Hematopoietic multipotent progenitor cell treated with erythropoietin and hydrocortisone succinate and interleukin-3 and kit ligand, for 17 days (in vitro differentiated cells): Measurements from ENCODE around the gene GPR142.
A peak's percentile ranks its signal among the peaks of the same experiment; 100 is the strongest.

Experiments used
- DNase-seq: peaks from one replicate; pipeline ENCODE4 v3.0.0-alpha.2; 2015; ENCODE audit warnings: low spot score

Gene GPR142, protein sequence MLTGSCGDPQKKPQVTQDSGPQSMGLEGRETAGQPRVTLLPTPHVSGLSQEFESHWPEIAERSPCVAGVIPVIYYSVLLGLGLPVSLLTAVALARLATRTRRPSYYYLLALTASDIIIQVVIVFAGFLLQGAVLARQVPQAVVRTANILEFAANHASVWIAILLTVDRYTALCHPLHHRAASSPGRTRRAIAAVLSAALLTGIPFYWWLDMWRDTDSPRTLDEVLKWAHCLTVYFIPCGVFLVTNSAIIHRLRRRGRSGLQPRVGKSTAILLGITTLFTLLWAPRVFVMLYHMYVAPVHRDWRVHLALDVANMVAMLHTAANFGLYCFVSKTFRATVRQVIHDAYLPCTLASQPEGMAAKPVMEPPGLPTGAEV

DNA sequence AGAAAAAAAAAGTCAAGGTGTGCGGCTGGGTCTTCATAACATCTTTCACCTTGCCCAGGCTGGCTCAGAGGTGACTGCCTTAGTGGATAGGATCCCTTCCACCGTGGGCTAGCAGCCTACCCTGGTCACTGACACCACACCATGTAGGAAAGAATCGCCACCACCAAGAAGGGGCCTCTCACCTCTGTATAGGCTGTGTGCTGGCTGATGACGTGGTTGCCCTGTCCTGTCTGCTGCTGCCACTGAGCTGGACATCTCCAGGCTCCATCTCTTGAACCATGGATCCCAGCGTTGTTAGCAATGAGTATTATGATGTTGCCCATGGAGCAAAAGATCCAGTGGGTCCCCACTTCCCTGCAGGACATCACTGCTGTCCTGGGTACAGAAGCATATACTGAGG lies at the start of gene GPR142:
Gene GPR142, plus strand, starts transcription at position 301 of the 400 bp plus-strand sequence. CDS start 2,035 bp downstream, outside the sequence.
- DNase-seq, result no peak

DNA sequence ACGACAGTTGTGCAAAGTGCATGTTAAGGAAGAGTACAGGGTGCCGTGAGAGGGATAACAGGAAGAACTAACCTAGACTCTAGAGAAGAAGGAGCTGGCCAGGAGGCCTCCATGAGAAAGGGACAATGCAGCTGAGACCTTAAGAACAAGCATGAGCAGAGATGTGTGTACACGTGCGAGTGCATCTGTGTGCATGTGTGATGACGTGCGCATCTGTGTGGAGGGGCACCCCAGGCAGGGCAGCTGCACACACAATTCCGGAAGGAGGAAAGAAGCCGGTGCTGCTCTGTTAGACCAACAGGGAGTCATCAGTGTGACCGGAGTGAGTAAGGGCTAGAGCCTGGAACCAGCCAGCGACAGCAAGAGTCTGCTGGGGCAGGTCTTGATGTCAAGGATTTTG lies 48.9 kb upstream of the GPR142 start:
- DNase-seq, result no peak

DNA sequence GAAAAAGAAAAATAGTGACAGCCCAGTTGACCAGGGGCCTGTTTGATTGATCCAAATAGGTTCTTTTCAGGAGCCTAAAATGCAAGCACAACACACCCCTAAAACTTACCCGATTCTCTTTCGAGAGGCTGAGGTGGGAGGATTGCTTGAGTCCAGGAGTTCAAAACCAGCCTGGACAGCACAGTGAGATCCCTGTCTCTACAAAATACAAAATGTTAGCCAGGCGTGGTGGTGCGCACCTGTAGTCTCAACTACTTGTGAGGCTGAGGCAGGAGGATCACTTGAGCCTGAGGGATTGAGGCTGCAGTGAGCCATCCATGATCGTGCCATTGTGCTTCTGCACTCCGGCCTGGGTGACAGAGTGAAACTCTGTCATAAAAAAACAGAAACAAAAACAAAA lies 42.8 kb upstream of the GPR142 start:
- DNase-seq, result no peak

DNA sequence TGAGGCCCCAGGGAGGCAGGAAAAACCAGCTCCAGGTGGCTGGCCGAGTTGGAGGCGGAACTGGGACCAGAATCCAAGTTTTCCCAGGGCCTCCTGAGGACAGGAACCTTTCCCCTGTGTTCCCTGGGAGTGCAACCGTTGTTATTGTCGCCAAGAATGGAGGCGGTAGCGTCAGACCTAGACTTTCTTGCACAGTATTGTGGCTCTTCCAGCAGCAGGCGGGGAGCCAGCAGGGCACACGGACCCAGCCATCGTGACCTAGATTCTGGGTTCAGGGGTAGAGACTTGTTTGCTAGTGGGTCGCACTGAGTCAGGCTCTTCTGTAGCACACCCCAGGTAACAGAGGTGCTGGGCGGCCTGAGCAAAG lies 41.9 kb upstream of the GPR142 start:
- no peak for DNase-seq

DNA sequence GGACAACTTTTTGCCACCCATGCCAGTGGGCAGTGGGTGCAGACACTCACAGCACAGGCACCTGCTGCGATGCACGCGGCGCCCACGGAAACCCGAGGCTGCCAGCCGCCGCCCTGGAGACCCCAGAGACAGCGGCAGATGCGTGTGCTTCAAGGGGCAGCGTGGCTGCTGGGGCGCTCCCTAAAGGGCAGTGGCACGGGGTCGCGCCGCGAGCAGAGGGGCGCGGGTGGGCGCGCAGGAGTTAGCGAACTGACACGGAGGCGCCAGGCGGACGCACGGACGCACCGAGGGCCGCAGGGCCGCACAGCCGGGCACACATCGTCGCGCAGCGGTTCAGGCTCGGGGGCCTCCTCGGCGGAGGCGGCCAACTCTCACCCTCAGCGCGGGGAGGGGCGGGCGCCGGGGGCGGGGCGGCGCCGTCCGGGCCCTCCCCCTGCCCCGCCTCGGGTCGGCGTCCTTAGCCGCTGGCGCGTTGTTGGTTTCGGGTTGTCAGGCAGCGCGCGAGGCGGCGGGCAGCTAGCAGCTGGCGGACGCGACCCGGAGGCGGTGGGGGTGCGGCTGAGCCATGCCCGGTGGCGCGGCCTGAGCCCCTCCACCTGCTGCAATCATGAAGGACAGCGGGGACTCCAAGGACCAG lies 41.4 kb upstream of the GPR142 start, which contains the start of gene KIF19:
Gene KIF19, plus strand, starts transcription at position 484 of the 637 bp plus-strand sequence. Its CDS starts 124 bp downstream, at position 608.
- no peak for DNase-seq

DNA sequence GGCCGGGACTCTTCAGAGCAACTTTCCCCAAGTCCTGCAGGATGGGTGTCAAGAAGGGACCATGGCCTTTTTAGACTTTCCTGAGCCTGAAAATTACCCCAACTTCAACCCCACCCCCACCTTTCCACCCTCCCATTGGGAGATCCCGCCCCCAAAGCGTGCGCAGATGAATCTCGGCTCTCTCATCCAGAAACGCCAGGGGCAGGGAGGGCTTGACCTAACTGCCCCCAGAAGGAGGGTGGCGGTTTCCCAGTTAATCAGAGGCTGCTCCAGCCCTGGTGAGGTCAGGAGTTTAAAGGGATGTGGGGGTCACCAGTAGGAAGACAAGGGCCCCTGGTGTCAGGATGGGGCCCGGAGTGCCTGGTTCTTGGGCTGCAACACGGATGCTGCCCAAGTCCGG lies 40.8 kb upstream of the GPR142 start:
- no peak for DNase-seq

DNA sequence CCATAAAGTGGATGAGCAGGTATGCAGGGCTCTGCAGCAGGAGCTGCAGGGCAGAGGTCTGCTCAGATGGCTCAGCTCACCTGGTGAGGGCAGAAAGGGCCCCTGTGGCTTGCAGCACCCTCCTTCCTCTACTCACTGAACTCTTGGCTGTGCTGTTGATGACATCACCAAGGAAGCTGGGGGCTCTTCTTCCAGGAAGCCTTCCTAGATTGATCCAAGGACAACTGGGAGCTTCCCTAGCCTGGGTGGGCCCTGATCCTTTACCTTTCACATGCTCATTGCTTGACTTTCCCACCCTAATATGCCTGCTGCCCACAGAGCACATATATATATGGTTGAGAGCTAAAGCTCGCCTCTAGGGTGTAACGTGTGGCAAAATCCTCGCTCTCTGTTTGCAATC lies 38.8 kb upstream of the GPR142 start:
- DNase-seq, result no peak

DNA sequence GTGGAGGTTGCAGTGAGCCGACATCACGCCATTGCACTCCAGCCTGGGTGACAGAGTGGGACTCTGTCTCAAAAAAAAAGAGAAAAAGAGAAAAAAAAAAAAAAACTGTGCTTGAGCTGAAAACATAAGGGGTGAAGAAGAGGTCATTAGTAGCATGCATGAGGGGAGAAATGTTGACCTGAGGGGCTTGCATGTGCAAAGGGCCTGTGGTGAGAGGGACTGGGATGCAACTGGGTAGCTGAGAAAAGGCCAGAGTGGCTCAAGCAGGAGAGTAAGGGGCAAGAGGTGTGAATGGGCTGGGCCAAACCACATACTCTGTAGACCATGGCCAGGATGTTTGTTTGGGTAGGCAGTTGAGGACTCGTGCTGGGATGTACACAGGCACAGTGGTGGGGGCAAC lies 37.9 kb upstream of the GPR142 start:
- DNase-seq, result no peak

DNA sequence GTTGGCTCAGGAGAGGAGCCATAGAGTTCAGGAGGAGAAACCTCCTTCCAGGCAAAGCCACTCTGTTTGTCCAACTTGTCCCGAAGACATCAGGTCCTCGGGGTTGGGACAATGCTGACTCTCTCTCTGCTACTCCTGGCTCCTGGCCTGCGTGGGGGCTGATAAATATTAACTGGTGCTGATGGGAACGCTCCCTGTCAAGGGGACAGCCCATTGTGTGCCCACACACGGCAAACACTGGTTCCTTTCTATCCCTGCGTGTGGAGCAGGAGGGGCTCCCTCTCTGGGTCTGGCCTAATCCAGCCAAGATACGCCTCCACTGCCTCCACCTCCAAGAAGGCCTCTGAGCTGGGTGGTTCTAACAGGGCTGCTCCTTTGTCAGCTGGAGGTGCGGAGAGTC lies 36.9 kb upstream of the GPR142 start:
- no peak for DNase-seq

DNA sequence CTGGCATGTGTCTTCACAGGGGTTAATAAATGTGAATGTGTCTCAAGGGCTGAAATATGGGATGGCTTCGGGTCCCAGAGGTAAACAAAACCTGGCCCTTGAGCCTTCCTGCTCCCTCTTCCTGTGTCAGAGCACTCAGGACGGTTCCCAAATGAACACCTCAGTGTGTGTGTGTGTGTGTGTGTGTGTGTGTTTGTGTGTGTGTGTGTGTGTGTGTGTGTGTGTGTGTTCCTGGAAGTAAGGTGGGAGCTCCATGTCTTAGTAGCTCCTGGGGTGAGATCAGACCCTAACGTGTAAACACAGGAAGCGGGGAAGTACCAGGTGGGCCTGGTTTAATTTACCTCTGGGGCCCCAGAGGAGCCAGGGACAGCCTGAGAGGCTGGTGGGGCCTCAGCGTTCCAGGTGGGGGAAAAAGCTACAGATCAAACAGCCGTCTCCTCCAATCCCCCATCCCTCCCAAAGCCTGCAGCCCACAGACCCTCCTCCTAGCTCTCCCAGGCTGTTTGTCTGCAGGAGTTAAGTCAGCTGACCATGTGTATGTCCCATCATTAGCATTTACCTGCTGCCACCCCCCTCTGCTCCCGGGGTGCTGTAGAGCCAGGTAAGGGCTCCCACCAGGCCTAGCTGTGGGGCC lies 35.2 kb upstream of the GPR142 start:
- no peak for DNase-seq

DNA sequence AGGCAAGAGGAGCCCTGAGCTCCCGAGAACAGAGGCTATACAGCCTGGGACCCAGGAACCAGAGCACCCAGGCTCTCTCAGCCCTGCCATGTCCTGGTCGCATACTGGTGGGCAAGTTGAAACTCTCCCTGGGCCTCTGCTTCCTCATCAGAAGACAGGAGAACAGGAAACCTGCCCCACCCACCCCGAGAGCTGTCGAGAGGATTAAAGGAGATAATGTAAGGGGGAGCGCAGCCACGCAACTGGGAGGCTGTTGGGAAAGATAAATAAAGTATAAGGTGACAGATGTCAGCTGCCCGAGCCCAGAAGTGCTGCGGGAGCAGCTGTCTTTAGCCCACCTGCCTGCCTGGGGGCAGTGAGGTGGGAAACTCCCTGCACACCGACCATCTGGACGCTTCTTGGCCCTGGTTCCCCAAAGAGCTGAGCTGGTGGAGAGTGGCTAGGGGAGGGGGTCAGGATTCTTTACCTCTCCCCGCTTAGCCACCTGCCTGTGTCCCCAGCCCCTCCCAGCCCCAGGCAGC lies 34.5 kb upstream of the GPR142 start:
- DNase-seq, result peak; percentile 27

DNA sequence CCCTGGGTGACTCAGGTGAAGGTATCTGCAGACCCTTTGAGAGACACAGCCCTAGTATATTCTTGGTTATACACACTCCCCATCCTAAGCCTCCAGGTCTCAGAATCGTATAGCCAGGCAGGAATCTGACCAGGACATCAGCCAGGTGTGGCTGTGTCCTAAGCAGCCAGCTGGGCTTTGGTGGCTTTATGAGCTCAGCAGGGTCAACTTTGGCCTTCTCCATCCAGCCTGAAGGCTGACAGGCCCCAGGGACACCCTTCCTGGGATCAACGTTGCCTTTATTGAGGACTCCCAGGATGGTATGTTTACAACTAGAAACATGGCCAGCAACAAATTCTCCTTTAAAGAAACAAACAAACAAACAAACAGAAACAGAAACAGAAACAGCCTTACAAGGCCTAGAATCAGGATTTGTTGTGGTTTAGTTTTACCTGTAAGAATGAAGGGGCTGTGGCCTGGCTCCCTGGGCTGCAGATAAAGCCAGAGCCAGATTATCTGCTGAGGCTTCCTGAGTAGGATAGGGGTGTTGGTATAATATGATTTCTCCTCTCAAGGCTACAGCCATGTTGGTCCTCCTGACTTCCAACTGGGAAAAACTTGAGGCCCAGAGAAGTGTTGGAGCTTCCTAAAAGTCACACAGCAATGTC lies 32.8 kb upstream of the GPR142 start:
- no peak for DNase-seq

DNA sequence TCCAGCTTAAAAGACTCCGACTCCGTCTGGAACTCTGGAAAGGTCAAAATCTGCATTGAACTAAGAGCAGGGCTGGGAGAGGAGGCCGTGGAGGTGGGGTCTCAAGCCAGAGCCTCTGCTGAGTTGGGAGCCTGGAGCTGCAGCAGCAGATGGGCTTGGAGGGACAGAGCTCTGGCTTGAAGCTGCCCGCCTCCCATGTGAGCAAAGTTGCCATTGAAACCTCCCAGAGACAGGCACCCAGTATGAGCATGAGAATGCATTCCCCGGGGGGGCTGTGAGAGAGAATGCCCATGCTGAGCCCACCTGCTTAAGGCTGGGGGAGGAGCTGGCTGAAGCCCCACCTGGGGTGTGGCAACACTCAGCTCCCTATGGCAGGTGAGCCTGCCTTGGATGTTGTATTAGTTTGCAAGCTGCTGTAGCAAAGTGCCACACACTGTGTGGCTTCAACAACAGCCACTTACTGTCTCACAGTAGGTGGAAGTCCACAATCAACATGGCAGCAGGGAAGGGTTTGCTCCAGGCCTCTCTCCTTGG lies 31.7 kb upstream of the GPR142 start:
- DNase-seq, result no peak

DNA sequence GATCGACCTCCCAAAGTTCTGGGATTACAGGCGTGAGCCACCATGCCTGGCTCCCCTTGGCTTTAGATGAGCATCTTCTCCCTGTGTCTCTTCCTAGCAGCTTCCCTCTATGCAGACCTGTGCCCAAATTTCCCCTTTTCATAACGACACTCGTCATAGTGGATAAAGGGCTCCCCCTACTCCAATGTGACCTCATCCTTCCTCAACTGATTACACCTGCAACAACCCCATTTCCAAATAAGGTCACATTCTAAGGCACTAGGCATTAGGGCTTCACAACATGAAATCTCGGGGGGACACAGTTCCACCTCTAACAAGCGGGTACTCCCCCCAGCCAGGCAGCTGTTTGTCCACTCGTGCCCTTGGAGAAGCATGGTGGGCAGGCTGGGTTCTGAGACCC lies 31.0 kb upstream of the GPR142 start:
- DNase-seq, result no peak

DNA sequence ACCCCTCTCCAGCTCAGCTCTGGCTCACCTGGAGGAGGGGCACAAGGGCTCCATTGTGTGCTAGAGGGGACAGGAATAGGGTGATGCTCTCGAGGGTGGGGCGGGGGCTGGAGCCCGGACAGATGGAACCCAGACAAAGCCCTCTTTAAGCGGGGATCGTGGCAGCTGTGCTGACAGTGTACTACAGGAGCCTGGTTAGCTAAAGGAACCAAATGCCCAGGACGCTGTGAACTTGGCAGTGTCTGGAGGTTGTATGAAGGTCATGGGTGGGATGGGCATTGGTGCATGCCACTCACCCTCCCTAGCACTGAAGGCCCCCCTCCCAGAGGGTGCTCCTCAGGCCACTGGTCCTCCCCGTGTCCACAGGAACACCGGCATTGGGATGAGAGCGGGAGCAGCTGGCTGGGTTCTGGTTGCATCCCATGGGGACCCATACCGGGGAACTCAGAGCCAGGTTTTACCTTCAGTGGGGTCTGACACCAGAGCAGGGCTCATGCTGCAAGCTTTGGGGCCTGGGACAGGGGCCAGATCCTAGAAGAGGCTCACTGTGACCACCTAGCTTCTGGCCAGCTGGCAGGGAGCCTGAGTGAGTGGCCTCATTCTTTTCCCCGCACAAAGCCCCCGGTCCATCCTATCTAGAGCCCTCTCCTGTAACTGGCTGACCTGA lies 29.3 kb upstream of the GPR142 start:
- no peak for DNase-seq

DNA sequence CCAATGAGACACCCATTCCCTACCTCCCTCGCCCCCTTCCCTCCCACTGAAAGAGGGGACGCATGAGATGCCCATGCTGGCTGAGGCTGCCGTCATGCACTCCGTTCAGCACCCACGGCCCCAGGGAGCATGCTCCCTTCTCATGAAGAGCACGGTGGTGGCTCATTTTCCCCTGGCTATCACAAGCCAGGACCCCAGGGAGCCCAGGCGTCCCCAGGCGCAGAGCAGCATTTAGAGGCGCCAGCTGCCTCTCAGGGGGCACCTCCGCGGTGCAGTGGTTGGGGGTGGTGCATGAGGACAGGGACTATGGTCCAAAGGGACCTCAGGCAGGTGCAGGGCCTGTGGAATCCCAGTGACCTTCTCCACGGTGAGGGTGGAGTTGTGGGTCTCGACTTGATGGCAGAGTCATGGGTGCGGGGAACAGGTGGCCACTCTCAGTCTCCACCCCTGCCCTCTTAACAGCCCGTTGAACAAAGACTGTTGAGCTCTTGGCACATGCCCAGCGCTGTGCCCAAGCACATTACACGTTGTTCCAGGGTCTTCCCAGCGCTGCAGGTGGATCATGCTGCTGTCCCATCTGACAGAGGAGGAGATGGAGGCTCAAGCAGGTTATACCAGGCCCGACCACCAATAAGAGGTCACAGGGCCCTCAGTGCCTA lies 27.6 kb upstream of the GPR142 start:
- no peak for DNase-seq

DNA sequence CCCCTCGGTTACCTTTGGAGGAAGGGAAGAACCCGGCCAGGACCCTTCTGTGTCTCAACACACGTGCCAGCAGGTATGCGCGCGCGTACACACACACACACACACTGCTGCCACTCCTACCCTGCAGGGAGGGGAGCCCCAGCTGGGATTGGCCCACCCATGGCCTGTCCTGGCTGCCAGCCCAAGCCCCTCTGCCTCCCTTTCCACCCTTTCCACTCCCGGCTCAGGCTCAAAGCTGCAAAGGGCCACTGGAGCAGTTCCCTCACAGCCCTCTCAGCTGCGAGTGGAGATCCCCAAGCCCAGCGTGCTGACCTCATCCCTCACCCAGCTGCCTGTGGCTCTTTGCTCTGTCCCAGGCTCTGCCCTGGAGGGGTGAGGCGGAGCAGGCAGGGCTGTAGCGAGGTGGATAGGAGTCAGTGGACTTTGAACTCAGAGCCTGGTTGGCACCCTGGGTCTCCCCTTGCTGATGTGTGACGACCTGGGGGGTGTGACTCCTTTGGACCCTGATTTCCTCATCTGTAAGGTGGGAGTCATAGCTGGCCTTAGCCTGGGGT lies 26.8 kb upstream of the GPR142 start:
- no peak for DNase-seq

DNA sequence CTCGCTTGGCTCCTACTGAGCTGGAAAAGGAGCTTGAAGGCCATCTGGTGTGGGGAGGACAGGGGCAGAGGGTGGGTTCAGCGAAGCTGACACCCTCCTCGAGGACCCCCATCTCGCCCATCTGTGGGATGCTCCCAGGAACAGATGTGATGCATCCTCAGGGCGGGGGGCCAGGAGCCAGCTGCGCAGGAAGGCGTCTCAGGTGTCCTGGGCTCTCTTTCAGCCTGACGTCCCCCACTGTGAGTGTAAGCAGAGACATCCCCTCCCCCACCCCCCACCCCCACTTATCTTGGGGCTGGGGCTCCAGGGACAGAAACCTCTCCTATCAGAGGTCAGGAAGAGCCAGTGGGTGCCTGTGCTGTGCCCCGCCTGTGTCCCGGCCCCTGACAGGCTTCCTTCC lies 25.1 kb upstream of the GPR142 start:
- no peak for DNase-seq

DNA sequence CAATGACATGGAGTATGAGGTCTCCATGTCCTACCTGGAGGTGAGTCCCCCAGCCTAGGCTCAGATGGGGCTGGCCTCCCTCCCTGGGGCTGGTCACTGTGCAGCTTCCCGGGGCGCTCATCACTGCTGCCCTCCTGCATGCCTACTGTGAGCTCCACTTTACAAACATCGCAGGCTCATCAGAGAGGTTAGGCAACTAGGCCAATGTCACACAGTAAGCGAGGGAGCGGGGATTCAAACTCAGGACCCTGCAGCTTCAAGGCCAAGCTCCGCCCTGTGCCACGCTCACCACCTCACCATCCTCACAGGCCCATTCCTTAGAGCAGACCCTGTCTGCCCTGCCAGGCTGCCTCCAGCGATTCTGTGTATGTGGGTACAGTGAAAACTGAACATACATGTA lies 24.2 kb upstream of the GPR142 start:
- DNase-seq, result no peak

DNA sequence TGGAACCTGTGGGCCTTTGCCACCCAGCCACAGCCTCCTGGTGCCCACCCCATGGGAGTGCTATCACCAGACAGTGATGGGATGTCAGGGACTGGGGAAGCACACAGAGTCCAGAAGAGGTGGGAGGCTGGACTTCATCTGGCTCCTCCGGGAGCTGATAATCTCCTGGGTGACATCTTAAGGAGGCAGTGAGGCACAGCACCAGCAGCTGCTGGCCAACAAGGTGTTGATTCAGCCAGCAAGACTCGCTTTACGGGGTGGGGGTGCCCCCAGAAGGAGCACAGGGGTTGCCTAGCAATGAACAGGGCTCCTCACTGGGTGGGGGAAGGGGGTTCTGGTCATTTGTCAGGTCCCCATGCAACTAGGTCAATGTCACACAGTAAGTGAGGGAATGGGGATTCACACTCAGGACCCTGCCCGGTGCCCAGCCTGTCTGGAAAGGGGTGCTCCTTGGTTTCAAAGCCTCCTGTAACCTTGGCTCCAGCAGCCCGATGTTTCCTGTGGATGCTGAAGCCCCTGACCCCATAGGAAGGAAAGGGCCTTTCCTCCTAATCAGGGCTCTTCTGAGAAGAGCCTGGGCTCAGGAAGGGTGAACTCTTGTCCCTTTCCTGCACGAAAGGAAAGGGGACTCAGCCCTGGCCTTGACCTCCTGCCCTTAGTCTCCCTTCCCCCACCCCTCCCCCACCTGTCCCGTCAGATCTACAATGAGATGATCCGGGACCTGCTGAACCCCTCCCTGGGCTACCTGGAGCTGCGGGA lies 23.6 kb upstream of the GPR142 start:
- DNase-seq, result no peak
